Activated CD4-positive, alpha-beta T cell treated with anti-CD3 and anti-CD28 coated beads for 36 hours (primary cell): ENCODE data around the gene CACNA2D1. TPM values are rescaled to one million over a fixed set of nuclear protein-coding genes. Genes with fewer than 3 reads are reported as not detected.

Experiments
- ATAC-seq: fragments of 200-7000 bp; cut with Tn5 transposase; one replicate; pipeline ENCODE4 v1.10.0; 2021; ENCODE audit warnings: mild to moderate bottlenecking, moderate library complexity
- CTCF ChIA-PET: fragments of 350-600 bp; sonication (Branson Sonifier 250); formaldehyde crosslinking; loops from one replicate; lab custom pipeline; 2021; ENCODE audit warnings: antibody characterized with exemption; lab: Charles Lee
- POLR2A ChIA-PET: fragments of 350-600 bp; sonication (Branson Sonifier 250); formaldehyde crosslinking; loops from one replicate; lab custom pipeline; 2021; ENCODE audit warnings: antibody characterized with exemption, inconsistent platforms; lab: Charles Lee
- DNase-seq: peaks from one replicate; pipeline ENCODE4 v3.0.0-alpha.2; 2020
- H3K27ac Mint-ChIP-seq: one replicate; pipeline ENCODE4 v1.8.0; 2021; ENCODE audit warnings: mixed read lengths
- H3K27me3 Mint-ChIP-seq: one replicate; pipeline ENCODE4 v1.8.0; 2021; ENCODE audit warnings: mixed read lengths
- H3K36me3 Mint-ChIP-seq: one replicate; pipeline ENCODE4 v1.8.0; 2021; ENCODE audit warnings: low read depth, mixed read lengths
- H3K4me1 Mint-ChIP-seq: one replicate; pipeline ENCODE4 v1.8.0; 2021; ENCODE audit warnings: mixed read lengths
- H3K4me3 Mint-ChIP-seq: one replicate; pipeline ENCODE4 v1.8.0; 2021; ENCODE audit warnings: mild to moderate bottlenecking, moderate library complexity, mixed read lengths
- H3K9me3 Mint-ChIP-seq: one replicate; pipeline ENCODE4 v1.8.0; 2021; ENCODE audit warnings: low read depth, mixed read lengths
- intact Hi-C, 2 experiments: fragments of 100-400 bp; cut with DNase I in 1 of 2; cut with micrococcal nuclease in 1 of 2; formaldehyde crosslinking; loops; one replicate each; pipeline versions ENCODE4 v1.14.2 to v1.15.1; 2022 to 2024; cut with DNase I, micrococcal nuclease
- total RNA-seq, 2 experiments: library from RNA; stranded (reverse); gene quantifications; one replicate each; pipeline ENCODE4 v1.2.3, GENCODE V29; 2021

The CACNA2D1 gene
- total RNA-seq, 2 experiments from 2014 or later: not detected

DNA sequence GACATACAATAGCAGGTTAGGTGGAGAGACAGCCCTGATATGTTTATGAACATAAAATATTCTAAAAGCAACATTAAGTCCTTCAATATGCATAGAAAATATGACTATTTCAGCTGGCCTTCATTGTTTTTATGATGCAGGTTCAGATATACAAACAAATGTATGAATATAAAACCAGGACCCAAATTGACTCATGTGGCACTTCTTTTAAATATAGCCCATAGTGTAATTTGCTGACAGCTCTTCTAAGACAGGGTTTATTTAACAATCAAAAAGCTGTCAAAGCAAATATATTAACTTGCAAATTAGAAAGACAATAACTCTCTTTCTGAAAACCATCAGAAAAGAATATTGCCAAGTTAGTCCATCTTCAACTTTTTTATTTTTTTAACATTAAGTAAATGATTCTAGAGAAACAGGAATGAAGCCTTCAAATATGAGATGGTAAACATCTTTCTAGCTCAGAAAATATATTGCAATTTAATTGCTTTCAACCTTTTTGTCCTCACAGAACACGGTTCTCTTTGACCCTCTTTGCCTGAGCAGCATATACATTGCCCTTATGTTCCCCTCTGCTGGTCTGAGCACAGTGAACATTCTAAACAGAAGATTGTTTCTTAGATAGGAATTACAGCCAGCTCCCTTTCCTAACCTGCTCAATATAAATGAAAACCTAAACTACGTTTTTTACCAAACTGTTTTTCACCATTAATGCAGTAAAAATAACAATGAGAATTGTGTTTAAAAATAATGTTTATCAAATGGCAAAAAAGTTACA, 82.8 kb downstream of the CACNA2D1 start:
- no peak overlapping the region for H3K4me3 Mint-ChIP-seq
- intact Hi-C loops: no loop called here
- no peaks in the 10 kb centered on the region for H3K27me3 Mint-ChIP-seq
- DNase-seq (no peak), ATAC-seq (no peak)
- no peaks in the 10 kb centered on the region for H3K36me3 Mint-ChIP-seq
- H3K9me3 Mint-ChIP-seq: no peaks in the 10 kb centered on the region
- H3K4me1 Mint-ChIP-seq: no peaks in the 10 kb centered on the region
- POLR2A ChIA-PET: no interaction called here
- no peak overlapping the region for H3K27ac Mint-ChIP-seq
- CTCF ChIA-PET: interaction anchor here (0.6 to 0.7 kb wide), 2 partner anchors 37 to 196 kb away, joined by 3 to 4 read pairs; no protein-coding TSS in a partner anchor

GRCh38 chr7:82359426-82359825, 84.2 kb downstream of the CACNA2D1 start:
- CTCF ChIA-PET: no interaction called here

DNA sequence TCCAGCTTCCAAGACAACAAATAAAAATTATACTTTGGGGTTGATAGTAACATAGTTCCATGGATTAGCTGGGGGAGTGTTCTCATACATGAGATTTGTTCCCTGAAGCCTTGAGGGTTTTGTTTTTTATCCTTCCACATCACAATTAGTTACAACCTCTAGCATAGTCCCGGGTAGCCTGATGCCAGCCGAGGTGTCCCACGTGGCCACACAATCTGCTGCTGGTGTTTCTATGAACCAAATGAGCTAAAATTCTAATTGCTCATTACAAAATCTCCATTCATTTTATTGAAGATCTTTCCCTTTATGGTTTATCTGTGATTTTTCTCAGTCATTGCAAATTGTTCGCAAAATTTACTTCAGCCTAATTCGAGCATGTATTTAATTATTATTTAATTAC, 84.7 kb downstream of the CACNA2D1 start:
- H3K27ac Mint-ChIP-seq: no peak overlapping the region
- no peaks in the 10 kb centered on the region for H3K9me3 Mint-ChIP-seq
- no peak for DNase-seq
- no peak for ATAC-seq
- no peaks in the 10 kb centered on the region for H3K4me1 Mint-ChIP-seq
- no peaks in the 10 kb centered on the region for H3K27me3 Mint-ChIP-seq
- no peaks in the 10 kb centered on the region for H3K36me3 Mint-ChIP-seq
- intact Hi-C loops: no loop called here
- ChIA-PET CTCF (no interaction called here), POLR2A (no interaction called here)
- H3K4me3 Mint-ChIP-seq: no peak overlapping the region

More at GRCh38 chr7:82359426-82359825, 84.2 kb downstream of the CACNA2D1 start:
- Mint-ChIP-seq H3K9me3 (no peaks in the 10 kb centered on the region), H3K4me3 (no peak overlapping the region), H3K4me1 (no peaks in the 10 kb centered on the region), H3K27me3 (no peaks in the 10 kb centered on the region), H3K36me3 (no peaks in the 10 kb centered on the region), H3K27ac (no peak overlapping the region)
- intact Hi-C loops: no loop called here
- ATAC-seq: no peak
- DNase-seq: no peak
- POLR2A ChIA-PET: no interaction called here

- no peaks in the 10 kb centered on the region for H3K4me1 Mint-ChIP-seq
- CTCF ChIA-PET: no interaction called here
- no peak overlapping the region for H3K27ac Mint-ChIP-seq
- DNase-seq (no peak), ATAC-seq (no peak)
- no peaks in the 10 kb centered on the region for H3K36me3 Mint-ChIP-seq
- POLR2A ChIA-PET: no interaction called here
- H3K27me3 Mint-ChIP-seq: no peaks in the 10 kb centered on the region
- H3K9me3 Mint-ChIP-seq: no peaks in the 10 kb centered on the region
- intact Hi-C loops: no loop called here
- no peak overlapping the region for H3K4me3 Mint-ChIP-seq
Observed at GRCh38 chr7:82358009-82358578, 85.5 kb downstream of the CACNA2D1 start.

GRCh38 chr7:82348251-82348650, 95.3 kb downstream of the CACNA2D1 start:
- no peak overlapping the region for H3K4me3 Mint-ChIP-seq
- DNase-seq (no peak), ATAC-seq (no peak)
- ChIA-PET POLR2A (no interaction called here), CTCF (no interaction called here)
- H3K4me1 Mint-ChIP-seq: no peaks in the 10 kb centered on the region
- no peaks in the 10 kb centered on the region for H3K9me3 Mint-ChIP-seq
- no peaks in the 10 kb centered on the region for H3K36me3 Mint-ChIP-seq
- H3K27ac Mint-ChIP-seq: no peak overlapping the region
- intact Hi-C loops: no loop called here
- no peaks in the 10 kb centered on the region for H3K27me3 Mint-ChIP-seq

DNA sequence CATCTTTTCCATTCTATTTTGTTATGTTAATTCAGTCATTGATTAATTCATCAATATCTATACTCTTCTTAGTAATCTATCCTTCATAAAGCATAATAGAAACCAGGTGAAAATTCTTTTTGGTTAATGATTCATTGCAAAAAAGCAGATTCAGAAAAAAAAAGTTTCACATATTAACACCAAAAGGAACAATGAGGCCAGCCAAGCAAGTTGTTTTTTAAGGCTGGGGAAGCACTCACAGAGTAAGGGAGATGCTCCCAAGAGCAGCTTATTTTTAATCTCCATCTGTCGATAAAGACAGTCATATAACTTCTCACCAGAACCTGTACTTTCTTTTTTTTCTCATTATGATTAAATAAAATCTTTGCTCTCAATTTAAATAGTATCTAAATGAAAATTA, 95.8 kb downstream of the CACNA2D1 start:
- ChIA-PET CTCF (no interaction called here), POLR2A (no interaction called here)
- H3K27me3 Mint-ChIP-seq: no peaks in the 10 kb centered on the region
- no peak overlapping the region for H3K4me3 Mint-ChIP-seq
- no peaks in the 10 kb centered on the region for H3K9me3 Mint-ChIP-seq
- no peaks in the 10 kb centered on the region for H3K4me1 Mint-ChIP-seq
- no peak overlapping the region for H3K27ac Mint-ChIP-seq
- no peak for DNase-seq
- H3K36me3 Mint-ChIP-seq: no peaks in the 10 kb centered on the region
- no peak for ATAC-seq
- intact Hi-C loops: no loop called here

DNA sequence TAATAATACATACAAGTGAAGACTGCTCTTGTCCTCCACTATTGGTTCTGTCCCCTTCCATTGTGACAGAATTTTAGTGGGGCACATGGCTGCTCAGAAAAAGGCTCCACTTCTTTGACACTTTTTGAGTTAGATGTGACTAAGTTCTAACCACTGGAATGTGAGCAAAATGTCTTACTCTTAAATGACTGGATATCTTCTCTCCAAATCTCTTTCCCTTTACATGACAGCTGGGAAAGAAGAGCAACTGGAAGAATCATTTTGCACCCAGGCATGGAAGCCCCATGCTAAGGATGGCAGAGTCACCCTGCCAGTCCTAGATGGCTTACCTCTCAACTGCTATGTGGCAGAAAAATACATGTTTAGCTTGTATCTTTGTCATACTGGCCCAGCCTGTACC, 97.7 kb downstream of the CACNA2D1 start:
- ATAC-seq (no peak), DNase-seq (no peak)
- H3K4me1 Mint-ChIP-seq: no peaks in the 10 kb centered on the region
- H3K27ac Mint-ChIP-seq: no peak overlapping the region
- intact Hi-C loops: no loop called here
- ChIA-PET CTCF (no interaction called here), POLR2A (no interaction called here)
- H3K9me3 Mint-ChIP-seq: no peaks in the 10 kb centered on the region
- H3K4me3 Mint-ChIP-seq: no peak overlapping the region
- no peaks in the 10 kb centered on the region for H3K27me3 Mint-ChIP-seq
- no peaks in the 10 kb centered on the region for H3K36me3 Mint-ChIP-seq

GRCh38 chr7:82343716-82344115, 99.9 kb downstream of the CACNA2D1 start:
- no peak overlapping the region for H3K4me3 Mint-ChIP-seq
- ChIA-PET CTCF (no interaction called here), POLR2A (no interaction called here)
- DNase-seq: no peak
- no peak for ATAC-seq
- intact Hi-C loops: no loop called here
- H3K4me1 Mint-ChIP-seq: no peaks in the 10 kb centered on the region
- H3K9me3 Mint-ChIP-seq: no peaks in the 10 kb centered on the region
- H3K27me3 Mint-ChIP-seq: no peaks in the 10 kb centered on the region
- H3K36me3 Mint-ChIP-seq: no peaks in the 10 kb centered on the region
- H3K27ac Mint-ChIP-seq: no peak overlapping the region

- POLR2A ChIA-PET: no interaction called here
- CTCF ChIA-PET: no interaction called here
- Mint-ChIP-seq H3K27ac (no peak overlapping the region), H3K9me3 (no peaks in the 10 kb centered on the region), H3K36me3 (no peaks in the 10 kb centered on the region), H3K4me1 (no peaks in the 10 kb centered on the region), H3K4me3 (no peak overlapping the region), H3K27me3 (no peaks in the 10 kb centered on the region)
- intact Hi-C loops: no loop called here
- DNase-seq (no peak), ATAC-seq (no peak)
Observed at GRCh38 chr7:82339958-82340357, 103.6 kb downstream of the CACNA2D1 start.

DNA sequence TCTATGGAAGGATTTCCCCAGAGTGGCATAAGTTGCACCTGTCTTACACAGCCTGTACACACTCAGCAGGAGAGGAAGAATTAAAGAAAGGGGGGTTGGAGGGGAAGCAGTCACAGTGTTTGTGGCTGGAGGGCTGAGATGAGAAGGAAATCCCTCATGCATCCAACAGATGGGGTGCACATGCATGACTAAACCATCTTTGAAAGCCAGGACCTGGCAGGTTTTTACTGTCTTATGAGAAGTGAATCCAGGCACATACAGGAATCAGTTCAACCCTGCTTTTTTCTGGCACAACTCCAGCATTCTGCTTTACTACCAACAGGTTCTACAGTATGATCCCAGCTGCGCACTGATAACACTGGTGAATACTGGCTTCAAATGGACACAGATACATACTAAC, 107.7 kb downstream of the CACNA2D1 start:
- CTCF ChIA-PET: no interaction called here
- H3K4me3 Mint-ChIP-seq: no peak overlapping the region
- no peak for DNase-seq
- ATAC-seq: no peak
- H3K27ac Mint-ChIP-seq: no peak overlapping the region
- intact Hi-C loops: no loop called here
- no peaks in the 10 kb centered on the region for H3K4me1 Mint-ChIP-seq
- POLR2A ChIA-PET: no interaction called here
- H3K27me3 Mint-ChIP-seq: no peaks in the 10 kb centered on the region
- H3K9me3 Mint-ChIP-seq: peaks cover 2% of the 10 kb centered on the region
- no peaks in the 10 kb centered on the region for H3K36me3 Mint-ChIP-seq

GRCh38 chr7:82335001-82335400, 108.6 kb downstream of the CACNA2D1 start:
- POLR2A ChIA-PET: no interaction called here

DNA sequence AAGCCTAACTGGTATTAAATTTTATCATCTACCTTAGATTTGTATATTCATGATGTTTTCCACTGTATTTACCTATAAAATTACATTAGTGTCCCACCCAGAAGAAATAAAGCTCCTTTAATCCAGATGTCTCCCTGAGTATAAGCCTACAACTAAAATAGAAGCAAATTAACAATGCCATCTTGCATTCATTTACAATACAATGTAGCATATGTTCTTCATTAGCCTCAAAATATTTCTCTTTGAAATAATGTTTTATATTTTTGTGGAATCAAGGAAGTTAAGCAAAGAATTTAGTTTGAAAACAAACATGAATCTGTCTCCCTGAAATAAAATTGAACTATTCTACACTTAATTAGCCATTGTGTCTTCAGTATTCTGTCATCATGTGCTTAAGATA, 112.3 kb downstream of the CACNA2D1 start:
- no peaks in the 10 kb centered on the region for H3K27me3 Mint-ChIP-seq
- no peaks in the 10 kb centered on the region for H3K4me1 Mint-ChIP-seq
- POLR2A ChIA-PET: no interaction called here
- intact Hi-C loops: no loop called here
- CTCF ChIA-PET: no interaction called here
- no peak for ATAC-seq
- H3K27ac Mint-ChIP-seq: no peak overlapping the region
- H3K4me3 Mint-ChIP-seq: no peak overlapping the region
- no peaks in the 10 kb centered on the region for H3K36me3 Mint-ChIP-seq
- DNase-seq: no peak
- H3K9me3 Mint-ChIP-seq: peaks cover 2% of the 10 kb centered on the region

More at GRCh38 chr7:82335001-82335400, 108.6 kb downstream of the CACNA2D1 start:
- intact Hi-C loops: no loop called here
- ATAC-seq (no peak), DNase-seq (no peak)
- H3K27me3 Mint-ChIP-seq: no peaks in the 10 kb centered on the region
- H3K36me3 Mint-ChIP-seq: no peaks in the 10 kb centered on the region
- no peak overlapping the region for H3K4me3 Mint-ChIP-seq
- CTCF ChIA-PET: no interaction called here
- no peaks in the 10 kb centered on the region for H3K4me1 Mint-ChIP-seq
- peaks cover 2% of the 10 kb centered on the region for H3K9me3 Mint-ChIP-seq
- no peak overlapping the region for H3K27ac Mint-ChIP-seq
